NCI-H774 (cell line): ENCODE measurements around the gene PCOLCE2.

ENCODE experiments used
- DNase-seq: peaks from one replicate; lab custom pipeline; 2025; lab: John Stamatoyannopoulos, UW

PCOLCE2 gene, protein sequence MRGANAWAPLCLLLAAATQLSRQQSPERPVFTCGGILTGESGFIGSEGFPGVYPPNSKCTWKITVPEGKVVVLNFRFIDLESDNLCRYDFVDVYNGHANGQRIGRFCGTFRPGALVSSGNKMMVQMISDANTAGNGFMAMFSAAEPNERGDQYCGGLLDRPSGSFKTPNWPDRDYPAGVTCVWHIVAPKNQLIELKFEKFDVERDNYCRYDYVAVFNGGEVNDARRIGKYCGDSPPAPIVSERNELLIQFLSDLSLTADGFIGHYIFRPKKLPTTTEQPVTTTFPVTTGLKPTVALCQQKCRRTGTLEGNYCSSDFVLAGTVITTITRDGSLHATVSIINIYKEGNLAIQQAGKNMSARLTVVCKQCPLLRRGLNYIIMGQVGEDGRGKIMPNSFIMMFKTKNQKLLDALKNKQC

DNA sequence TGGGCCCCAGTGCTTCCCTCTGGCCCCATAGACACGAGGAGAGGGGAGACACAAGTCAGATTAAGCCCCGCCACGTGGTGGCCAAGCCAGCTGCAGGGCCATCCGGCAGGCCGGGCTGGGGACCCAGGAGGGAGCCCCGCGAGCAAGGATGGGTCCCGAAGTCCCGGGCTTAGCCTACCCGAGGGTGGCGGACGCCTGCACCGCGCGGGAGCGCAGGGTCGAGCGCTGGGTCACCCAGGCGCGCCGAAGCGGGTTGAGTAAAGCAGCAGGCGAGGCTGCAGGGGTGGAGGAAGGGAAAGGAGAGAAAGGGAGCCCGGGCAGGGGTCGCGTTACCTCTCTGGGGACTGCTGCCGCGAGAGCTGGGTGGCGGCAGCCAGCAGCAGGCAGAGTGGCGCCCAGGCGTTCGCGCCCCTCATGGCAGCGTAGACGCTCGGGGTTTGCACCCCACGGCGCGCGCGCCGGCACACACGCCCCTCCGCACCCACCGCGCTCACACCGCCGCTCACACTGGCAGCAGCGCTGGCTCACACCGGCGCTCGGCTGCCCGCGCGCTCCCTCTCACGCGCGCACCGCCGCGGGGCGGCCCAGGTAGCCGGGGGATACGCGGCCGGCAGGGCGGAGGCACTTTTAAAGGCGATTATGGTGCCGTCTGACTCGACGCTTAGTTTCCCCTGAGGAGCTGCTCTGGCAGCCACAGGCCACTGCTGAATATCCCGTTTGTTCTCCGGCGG lies at the start of gene PCOLCE2:
Gene PCOLCE2 (minus strand): TSS at position 603 of the 731 bp plus-strand sequence. CDS start 187 bp downstream, at position 416.
- no peak for DNase-seq

DNA sequence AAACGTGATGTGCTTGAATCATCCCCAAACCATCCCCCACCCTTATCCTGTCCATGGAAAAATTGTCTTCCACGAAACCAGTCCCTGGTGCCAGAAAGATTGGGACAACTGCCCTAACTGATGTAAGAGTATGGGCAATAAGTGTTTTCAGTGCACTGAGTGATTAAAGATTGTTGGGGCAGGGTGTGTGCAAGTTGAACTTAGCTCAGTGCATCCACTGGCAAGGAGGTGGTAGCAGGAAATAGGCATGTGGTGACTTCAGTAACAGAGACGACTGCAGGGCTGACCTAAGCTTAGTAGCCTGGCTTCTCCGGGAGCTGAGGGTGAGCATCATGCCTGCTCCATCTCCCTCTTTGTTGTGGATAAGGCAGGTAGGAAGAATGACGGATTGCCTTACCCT lies 47.1 kb upstream of the PCOLCE2 start:
- DNase-seq = no peak

DNA sequence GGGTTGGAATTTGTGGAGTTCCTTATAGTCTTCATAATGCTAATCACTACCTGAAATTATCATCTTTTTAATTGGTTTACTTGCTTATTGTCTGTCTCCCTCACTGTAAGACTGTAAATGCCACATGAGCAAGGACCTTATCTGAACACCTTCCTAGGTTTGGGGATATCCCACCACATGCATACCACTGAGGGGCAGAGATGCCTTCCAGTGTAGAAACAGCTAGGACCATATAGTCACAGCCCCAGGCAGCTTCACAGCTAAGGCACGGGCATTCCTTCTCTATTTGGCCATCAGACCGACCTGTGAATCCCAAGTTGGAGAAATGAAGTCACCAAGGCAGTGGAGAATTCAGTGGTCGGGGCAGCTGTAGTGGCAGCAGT lies 46.0 kb upstream of the PCOLCE2 start:
- no peak for DNase-seq

DNA sequence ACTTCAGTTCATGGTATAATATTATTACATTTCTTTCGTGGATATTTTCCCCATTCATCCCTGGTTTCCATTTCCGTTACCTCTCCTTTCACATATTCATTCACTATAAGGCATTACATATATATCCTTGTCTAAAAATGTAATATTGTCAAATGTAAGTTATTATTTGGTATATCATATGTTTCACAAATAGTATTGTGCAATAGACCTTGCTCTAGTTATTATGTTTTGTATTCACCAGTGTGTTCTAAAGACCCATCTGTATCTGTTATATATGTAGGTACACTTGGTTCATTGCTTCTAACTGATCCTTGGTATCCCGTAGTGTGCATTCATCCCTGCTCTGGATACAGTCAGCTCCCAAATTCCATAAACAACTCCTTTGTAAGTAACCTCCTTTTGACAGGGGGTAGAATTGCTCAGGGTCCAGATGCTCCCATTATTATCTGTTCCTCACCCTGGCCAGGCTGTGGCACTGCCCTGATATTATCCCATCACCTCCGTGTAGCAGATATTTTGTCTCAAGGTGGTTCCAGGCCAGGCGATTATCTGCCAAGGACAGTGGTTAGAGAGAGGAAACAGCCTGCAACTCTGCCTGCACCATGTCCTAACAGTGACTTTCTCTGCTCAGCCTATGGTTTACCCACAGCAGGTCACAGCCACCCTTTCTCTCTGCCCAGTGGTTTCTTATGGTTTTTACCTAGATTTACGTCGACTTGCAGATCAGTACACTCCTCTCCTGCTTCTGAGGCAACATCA lies 45.4 kb upstream of the PCOLCE2 start:
- no peak for DNase-seq

DNA sequence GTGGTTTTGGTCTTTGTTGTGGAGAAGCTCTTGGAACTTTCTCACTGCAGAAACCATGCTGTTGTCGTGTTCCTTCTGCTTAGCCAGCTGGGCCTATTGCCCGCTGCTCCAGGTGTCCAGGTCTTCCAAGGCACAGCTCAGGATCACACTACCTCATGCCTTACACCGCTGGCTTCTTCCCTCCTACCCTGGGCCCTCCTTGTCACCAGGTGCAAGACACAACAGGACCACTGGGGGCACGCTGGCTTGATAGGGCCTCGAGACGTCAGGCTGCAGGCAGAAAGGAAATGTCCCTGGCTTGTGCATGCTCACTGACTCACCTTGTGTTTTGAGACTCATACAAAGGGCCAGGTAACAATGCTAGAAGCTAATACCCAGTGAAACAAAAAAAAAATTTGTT lies 42.3 kb upstream of the PCOLCE2 start:
- no peak for DNase-seq

DNA sequence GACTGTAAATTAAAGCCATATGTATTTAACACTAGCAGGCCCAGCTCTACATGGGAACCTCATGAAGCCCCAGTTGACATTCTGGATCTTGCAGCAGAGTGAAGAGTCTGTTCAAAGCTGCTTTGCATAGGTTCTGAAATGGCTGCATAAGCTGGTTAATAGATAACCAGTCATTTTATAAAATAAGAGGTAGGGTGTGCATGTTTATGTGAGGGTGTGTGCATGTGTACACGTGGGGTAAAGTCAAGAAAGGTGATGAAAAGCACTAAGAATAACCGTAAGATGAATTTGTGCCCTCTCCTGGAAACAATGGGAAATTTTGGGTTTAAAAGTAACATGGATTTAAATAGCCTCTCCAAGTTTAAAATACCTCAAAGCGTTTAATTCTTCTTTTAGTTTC lies 41.6 kb upstream of the PCOLCE2 start:
- no peak for DNase-seq

DNA sequence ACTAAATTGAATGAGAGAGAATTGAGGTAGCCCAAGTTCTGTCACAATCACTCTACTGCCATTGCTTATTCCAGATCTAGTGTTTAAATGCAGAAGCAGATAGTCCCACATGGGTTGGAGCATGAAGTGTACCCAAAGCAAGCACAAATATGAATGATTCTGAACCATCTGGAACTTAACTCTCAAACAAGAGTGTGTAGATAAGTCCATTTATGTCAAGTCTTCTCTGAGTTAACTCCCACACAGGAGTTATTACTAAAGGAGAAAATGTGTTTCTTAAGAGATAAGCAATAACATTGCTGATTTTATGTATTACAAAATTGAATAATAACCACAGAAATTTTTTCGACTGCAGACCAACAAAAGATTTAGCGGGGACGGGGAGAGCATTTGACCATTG lies 41.0 kb upstream of the PCOLCE2 start:
- no peak for DNase-seq

DNA sequence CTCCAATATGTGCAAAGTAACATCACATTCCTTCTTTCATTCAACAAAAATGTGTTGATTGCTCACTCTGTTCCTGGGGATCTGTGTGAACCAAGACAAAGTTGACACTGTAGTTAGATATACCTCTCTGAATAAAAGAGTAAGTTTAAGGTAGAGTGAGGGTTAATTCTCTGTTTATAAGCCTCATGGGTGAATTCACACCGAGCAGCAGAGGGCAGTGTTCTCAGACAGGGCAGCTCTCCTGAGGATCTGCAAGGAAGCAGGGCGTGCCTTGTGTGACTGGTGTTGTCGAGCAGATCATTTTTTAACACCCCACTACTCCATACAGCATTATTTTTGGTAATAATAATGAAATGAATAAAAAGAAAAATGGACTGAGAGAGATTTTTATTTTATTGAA lies 40.2 kb upstream of the PCOLCE2 start:
- DNase-seq = no peak

DNA sequence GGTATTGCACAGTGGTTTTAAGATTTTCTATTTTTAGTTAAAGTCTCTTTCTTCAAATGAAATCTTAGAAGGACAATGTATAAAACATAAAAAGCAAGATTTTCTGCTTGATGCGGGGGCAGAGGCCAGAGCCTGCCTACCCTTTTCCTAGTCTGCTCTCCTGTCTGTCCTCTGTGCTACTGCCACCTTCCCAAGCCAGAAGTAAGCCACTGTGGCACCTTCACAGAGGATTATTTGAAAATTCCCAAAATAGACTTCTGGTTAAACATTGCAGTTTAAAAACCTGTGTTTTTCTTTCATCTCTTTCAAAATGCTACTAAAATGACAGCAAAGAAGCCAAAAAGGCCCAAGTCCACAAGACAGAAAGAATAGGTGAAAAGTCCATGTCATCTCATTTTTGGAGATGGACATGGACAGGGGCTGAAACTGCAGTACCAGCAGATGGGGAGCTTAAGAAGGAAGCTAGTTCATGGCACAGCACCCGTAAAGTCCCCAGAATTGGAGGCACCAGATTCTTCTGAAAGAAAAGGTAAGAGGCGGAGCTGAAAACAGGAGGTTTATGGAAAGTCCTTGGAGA lies 37.6 kb upstream of the PCOLCE2 start:
- no peak for DNase-seq

DNA sequence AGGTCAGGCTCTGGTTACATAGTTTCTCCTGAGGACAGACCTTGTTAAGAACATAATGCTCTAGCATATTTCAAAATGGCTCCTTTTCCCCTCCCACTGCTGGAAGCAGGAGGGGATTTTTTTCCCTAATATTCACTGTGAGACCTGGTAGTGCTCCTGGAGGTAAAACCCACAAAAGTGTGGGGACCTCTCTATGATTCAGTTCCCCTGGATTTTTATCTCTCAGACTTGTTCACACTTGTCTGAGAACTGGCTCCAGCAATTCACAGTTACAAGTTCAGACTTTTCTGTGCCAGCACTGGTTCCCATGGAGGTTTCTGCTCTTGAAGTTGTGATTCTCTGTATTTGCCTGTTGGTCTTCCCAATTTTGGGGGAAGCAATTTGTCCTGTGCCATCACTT lies 36.3 kb upstream of the PCOLCE2 start:
- no peak for DNase-seq

DNA sequence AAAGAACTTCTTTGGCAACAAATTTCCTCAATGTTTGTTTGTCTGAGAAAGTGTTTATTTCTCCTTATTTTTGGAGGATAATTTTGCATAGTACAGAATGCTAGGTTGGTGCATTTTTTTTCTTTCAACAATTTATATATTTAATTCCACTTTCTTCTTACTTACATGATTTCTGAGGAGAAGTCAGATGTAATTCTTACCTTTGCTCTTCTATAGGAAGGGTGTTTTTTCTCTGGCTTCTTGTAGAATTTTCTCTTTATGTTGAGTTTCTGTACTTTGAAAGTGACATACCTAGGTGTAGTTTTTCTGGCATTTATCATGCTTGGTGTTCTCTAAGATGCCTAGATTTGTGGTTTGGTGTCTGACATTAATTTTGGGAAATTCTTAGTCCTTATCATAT lies 34.8 kb upstream of the PCOLCE2 start:
- no peak for DNase-seq

DNA sequence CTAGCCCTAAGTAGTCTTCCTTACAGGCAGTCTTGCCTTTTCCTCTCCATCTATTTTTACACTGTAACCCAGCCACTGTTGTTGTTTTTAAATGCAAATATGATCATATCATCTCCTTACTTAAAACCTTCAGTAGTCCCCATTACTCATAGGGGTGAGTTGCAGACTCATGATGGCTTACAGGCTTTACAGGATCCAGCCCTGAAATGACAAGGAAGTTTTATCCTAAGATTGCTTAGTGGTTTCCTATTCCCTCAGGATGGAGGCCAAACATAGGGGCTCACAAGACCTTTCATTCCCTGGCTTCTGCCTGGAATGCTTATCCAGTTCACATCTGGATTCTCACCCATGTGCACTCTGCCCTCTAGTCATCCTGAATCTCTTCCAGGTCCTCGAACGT lies 27.7 kb upstream of the PCOLCE2 start:
- DNase-seq = no peak

DNA sequence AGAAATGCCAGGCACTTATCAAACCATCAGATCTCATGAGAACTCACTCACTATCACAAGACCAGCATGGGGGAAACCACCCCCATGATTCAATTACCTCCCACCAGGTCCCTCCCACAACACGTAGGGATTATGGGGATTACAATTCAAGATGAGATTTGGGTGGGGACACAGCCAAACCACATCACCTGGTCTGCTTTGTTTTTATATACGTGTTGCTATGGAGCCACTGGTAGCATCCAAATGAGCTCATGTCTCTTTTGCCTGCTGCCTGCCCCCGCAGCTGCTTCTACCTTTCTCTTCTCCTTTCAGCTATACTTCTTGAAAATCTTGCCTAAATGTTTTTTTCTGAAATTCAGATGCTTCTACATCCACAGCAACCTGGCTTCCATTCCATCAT lies 26.8 kb upstream of the PCOLCE2 start:
- no peak for DNase-seq

DNA sequence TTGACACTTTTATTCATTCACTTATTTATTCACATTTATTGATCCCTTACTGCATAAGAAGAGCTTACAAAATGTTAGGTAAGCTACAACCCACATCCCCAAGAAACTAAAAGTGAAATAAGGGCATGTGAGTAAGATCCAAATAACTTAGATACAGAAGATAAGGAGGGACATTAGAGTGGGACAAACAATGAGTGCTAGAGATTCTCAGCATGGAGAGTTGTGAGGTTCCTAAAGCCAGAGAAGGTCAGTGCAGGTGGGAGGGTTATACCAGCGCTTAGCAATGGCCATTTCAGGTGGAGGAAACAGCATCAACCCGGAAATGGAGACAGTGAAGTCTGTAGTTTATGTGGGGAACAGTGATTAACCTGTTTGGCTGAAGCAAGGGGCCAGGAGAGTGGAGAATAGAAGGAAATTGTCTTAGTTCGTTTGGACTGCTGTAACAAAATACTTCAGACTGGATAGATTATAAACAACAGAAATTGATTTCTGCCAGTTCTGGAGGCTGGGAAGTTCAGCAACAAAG lies 25.5 kb upstream of the PCOLCE2 start:
- no peak for DNase-seq

DNA sequence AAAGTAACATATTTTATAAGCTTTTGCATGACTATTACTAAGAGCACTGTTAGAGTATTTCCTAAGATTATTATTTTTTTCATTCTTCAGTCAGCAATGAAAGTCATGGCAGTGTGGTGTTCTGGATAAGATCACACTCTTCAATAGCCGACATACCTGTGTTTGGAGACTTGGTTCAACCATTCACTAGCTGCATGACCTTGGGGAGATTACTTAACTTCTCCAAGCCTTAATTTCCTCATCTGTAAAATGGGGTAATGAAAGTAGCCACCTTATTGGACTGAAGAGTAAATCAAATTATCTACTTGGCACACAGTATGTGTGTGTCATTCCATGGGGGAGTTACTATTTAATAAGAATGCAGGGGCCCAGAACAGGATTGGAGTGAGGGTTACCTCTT lies 24.5 kb upstream of the PCOLCE2 start:
- no peak for DNase-seq

DNA sequence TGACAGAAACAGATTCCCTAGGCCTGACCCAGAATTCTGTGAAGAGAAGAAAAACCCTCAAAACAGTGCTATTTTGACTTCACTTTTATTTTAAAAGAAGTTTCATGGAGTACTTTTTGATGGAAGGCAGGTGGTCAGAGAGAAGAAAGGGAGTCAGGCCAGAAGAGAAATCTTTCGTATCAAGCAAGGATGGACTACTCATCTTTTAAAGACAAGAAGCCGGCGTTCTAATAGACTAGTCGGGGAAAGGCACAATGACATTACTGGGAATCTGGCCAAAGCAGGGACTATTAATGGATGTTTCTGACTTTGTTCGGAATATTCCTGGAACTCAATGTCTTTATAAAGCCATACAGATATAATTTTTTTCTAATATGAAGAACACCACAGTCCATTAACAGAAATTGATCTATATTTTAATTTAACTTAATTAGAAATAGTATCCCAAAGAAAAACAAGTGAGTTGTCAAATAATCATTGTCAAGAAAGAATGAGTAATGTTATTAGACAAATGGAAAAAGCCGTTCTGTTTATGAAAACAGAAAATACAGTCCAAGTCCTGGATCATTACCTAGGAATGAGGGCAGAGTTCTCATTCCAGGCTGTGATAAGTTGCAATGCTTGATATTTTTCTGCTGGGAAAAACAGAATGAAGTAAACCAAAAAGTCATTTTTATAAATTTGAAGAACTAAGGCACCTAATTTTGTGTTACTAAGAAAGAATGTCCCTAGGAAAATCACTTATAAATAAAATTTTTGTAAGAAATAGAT lies 23.7 kb upstream of the PCOLCE2 start:
- no peak for DNase-seq

DNA sequence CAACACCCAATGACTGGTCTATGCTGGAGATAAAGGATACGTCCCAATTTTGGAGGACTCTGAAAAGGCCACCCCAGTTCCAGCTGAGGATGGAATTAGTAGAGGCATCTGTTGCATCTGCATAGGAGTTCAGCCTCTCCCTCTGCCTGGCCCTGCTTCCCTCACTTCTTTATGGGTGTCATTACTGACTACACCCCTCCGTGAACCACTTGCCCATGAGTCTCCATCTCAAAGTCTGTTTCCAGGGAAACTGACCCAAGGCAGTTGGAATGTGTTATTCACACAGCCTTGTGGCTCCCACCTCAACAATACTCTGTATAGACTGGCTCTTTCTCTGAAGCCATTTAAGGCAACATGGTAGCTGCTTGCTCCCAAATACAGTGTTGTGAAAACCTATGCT lies 21.4 kb upstream of the PCOLCE2 start:
- no peak for DNase-seq

DNA sequence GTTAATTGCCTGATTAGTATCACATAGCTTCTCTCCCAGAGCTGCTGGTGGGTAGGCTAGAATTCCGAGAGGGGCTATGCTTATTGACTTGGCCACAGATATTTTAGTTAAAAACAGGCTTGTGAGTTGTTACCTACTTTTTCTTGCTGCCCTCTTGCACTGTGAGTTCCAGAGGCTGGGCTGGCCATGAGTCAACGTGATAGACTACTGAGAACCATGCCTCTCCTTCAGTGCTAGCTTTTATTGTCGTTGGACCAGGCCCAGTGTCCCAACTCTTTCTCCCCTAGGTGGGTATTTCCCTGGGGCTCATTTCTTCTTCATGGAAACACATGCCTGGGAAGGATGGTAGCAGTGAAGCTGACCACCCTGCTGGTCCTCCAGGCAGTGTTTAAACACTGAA lies 20.4 kb upstream of the PCOLCE2 start:
- no peak for DNase-seq

DNA sequence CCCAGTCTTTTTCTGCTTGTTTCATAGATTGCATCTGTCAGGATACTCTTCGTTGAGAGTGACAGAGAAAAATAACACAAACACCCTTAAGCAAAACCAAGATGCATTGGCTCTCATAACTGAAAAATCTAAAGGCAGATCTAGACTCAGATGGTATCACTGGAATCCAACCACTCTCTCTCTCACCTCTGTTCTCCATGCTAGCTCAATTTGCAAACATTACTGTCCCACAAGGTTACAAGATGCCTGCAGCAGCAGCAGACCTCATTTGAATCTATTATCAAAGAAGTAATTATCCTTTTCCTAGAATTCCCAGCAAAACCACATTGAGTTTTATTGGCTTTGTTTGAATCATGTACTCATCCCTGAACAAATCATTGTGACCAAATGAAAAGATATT lies 19.1 kb upstream of the PCOLCE2 start:
- DNase-seq = no peak

DNA sequence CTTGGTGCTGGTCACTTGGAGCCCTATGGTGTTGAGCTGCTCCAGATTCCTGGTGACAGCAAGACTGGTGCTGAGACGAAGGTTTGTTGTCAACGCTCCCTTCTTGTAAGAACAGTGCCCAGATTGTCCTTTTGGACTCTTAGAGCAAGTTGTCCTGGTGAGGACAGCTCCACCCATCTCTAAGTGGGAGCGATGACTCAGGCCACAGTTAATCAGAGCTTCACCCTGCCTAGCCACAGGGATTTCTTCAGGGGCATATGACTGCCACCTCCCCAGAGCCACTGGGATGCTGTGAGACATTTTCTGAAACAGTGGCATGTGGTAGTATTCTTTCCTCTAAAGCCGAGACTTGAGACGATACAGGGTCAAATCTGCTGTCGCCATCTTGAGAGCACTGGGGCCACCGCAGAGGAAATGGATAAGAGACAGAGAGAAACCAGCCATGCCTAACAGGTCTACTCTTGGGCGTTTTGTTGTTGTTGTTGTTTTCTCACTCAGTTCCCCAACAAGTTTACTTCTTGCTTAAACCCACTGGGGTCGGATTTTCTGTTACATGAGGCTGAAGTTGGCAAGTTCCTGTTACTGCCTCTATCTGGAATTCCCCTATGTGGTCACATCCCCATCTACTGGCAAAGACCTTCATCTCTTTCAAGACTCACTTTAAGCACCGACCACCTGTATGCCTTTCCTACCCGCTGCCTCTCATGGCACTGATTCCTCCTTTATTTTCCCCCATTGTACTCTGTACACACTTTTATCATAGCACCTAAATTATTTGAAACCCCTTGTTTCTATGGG lies 16.0 kb upstream of the PCOLCE2 start:
- no peak for DNase-seq

DNA sequence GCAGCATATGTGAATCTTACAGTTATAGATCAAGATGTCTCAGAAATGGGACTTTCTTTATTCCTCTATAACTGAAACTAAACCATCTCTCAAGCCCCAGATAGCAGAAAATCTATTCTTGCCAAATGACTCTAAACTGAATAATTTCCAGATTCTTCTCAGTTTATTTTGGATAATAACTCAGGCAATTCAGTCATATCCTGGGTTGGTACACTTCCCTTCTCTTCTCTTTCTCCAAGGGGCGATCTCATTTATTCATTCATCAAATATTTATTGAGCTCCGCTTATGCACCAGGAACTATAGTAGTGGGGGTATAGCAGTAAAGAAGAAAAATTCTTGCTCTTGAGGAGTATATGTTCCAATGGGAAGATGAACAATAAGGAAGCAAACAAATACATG lies 13.5 kb upstream of the PCOLCE2 start:
- no peak for DNase-seq
